Hippocampal formation (tissue), 2 donors: ENCODE results near the gene CRY2.
A peak's percentile ranks its signal among the peaks of the same experiment; 100 is the strongest.
"Not testable (repeated sequence)": the region's sequence is repeated elsewhere in the genome, so short reads cannot be mapped to it uniquely, and the experiment has no call there.

ENCODE experiments used
- DNase-seq, 2 donors: peaks; one replicate each; lab custom pipeline; 2025; lab: John Stamatoyannopoulos, UW

Gene CRY2

DNA sequence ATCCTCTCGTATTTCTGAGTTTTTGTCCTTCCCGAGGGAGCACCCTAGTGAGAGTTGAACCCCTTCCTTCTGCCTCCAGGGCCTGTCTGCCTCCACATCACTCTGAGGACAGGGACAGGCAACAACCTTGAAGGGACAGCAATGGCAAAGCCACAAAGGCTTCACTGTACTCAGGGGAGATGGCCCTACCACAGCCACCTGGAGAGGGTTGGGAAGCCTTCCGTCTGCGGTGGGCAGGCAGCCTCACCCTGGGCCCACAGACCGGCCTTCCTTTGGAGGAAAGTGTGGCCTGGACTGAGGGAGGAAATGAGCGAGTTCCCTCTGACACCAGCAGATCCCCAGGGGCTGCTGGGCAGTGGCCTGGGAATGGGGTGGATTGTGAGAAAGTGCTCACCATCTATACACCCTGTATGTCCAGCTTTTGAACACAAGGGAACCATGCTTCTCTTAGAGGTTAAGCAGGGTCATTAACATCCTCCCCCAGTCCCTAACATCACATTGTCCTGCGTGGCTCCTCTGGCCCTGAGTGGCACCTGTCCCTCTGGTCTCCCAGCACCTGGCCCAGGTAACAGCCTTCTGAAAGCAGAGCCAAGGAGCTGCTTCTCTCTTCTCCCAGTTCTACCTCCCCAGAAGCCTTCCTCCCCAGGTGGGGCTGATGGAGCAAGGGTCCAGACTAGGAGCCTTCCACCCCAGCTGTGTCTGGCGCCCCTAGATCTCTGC, 35.5 kb upstream of the CRY2 start:
- no peak for DNase-seq

DNA sequence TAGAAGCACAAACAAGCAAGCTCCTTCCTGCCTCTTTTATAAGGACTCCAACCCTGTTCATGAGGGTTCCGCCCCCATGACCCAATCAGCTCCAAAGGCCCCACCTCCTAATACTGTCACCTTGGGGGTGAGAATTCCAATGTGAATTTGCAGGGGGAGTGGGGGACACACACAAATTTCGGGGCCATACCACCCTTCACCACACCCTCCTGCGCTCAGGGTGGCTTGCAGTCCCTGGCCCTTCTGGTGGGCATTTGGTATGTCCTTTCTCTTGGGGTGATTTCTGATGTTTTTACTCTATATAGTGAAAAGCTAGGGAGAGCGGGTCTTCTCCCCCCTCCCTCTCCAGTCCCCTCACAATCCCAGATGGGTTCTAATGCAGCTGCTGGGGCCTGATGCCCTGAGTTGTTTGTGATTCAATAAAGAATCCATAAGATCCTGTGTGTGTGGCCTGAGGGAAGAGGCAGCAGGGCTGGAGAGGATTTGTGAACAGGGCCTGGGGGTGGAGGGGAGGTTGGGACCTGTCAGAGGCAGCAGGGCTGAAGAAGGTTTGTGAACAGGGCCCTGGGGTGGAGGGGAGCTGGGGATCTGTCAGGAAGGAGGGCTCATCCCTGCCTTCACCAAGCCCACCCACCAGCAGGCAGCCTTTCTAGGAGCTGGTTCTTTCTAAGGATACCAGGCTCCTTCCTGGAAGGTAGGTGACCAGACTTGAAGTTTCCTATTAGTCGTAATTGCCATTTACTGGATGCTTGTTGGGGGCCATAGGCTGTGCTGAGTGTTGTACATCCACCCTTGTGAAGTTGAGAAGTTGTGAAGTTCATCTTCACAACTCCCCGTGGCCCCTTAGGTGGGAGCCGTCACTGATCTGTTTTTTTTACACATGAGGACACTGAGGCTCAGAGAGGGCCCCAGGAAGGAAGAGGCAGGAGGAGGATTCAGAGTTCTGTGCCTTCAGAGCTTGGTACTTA, 34.4 kb upstream of the CRY2 start:
- DNase-seq: no peak

DNA sequence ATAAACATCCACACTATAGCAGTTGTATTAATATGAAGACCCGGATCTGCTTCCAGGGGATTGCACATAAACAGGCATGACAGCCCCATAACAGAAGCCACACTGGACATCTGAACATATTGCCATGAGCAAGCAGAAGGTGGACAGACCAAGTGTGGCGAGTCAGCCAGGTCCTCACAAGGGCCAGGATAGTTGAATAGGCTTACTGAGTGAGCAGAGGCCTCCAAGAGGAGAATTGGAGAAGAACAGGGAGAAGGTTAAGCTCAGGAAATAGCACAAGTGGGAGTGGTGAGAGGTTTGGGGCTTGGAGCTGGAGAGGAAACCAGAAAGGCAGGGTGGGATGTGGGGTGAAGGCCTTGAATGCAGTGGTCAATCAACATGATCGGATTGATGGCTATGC, 31.5 kb upstream of the CRY2 start:
- DNase-seq: no peak

DNA sequence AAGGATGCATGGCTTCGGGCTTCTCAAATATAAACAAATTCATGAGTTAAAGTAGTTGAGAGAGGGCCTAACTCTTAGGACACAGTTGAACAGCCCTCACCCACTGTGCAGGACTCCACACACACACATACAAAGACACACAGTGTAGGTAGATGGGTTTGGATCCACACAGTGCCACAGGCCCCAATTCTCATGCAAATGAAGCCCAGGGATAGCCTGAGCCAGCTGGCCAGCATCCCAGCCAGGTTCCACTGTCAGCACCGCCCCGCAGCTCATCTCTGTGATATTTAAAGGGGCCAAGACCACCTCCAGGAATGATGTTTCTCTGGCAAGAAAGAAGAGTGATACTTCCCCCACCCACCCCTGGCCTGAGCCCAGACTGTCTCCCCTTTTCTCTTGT, 30.7 kb upstream of the CRY2 start:
- DNase-seq: no peak

DNA sequence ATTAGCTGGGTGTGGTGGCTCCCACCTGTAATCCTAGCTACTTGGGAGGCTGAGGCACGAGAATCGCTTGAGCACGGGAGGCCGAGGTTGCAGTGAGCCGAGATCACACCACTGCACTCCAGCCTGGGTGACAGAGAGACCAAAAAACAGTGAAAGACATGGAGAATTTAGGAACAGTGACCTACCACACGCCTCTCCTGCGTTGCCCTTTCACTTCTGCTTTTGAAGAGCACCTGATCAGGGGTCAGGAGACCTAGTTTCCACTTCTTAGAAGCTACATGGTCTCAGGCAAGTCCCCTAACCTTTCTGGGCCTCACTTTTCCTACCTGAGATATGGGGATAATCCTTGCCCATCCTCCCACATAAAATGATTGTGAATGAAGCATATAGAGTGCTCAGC, 30.1 kb upstream of the CRY2 start:
- no peak for DNase-seq

DNA sequence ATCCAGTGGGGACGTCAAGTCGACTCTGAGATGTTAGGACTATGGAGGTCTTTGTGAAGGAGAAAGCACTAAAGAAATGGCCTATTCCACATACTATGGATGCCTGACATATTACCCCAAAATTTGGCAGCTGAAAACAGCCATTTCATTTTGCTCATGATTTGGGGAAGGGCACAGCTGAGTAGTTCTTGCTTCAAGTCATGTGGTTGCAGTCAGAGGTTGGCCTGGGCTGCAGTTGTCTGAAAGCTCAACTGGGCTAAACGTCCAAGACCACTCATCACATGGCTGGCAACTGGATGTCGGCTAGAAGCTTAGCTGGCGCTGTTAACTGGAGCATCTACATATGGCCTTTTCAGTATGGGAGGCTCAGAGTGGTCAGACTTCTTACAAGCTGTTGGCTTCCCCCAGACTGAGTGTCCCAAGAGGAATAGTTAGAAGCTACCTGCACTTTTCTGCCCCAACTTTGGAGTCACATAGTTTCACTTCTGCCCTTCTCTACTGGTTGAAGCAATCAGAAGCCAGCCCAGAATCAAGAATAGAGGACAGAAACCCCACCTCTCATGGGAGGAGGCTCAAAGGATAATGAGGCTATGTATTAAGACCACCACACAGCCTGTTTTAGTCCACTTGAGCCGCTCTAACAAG, 28.2 kb upstream of the CRY2 start:
- DNase-seq: no peak

DNA sequence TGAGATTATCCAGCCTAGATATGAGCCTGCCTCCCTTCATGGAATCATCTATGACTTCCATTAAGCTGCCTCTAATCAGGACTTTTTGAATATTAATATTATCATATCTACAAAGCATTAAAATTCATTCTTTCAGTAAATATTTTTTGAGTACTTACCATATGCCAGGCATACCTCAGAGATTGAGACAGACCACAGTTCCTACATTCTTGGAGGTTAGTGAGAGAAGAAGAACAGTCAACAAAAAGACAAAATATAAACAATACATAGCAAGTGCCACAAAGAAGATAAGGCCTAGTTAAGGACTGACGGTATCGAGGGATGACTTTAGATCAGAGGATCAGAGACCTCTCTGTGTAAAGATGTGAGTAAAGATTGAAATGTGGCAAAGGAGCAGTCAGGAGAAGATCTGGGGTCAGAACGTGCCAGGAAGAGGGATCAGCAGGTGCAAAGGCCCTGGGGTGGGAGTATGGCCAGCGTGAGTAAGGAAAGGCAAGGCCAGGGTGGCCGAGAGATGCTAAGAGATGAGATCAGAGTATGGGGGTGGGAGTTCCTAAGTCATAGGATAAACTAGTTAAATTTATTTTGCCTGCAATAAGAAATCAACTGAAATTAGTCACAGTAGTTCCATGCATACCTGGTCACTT, 26.9 kb upstream of the CRY2 start:
- DNase-seq: no peak

DNA sequence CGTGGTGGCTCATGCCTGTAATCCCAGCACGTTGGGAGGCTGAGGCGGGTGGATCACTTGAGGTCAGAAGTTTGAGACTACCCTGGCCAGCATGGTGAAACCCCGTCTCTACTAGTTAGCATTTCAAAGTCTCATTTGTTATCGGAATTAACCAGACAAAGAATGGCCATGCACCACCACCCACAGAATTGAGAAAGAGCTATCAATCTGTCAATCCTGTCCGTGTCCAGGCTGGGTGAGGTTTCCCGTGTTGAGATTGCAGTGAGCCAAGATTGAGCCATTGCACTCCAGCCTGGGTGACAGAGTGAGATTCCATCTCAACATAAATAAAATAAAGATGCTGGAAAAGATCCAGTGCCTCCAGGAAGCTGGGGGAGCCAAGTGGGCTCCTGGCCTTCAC, 20.8 kb upstream of the CRY2 start:
- DNase-seq: not testable (repeated sequence)

DNA sequence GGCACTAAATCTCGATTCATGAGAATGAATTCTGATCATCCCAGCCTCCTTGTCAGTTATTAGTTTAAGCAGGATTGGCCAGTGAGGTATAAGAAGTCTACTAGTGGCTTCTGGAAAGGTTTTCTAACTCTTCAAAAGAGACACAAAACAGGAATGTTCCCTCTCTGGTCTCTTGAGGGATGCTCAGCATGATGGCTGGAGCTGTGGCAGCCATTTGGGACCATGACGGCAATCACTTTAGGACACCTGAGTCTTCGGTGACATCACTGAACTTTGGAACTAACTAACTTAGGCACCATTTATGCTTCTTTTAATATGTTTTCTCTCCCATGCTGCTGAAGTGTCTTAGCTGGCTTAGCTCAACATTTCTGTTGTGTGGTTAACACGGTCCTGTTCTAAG, 20.2 kb upstream of the CRY2 start:
- no peak for DNase-seq

DNA sequence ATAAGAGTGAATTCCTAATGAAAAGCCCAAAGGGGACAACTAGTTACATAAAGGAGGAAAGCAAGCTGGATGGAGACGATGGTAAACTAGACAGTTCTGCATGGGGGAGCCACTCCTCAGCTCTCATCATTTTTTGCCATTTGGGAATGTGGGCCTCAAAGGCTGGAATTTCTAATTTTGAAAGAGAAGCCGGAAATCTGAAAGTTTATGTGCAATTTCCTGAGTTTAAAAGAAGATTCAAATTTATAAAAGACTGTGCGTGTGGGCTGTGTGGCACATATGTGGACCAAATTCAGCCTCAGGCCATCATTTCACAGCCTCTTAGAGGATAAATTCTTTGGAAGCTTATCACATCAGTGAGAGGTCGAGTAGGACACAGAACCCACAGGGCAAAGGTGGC, 18.3 kb upstream of the CRY2 start:
- DNase-seq: no peak

DNA sequence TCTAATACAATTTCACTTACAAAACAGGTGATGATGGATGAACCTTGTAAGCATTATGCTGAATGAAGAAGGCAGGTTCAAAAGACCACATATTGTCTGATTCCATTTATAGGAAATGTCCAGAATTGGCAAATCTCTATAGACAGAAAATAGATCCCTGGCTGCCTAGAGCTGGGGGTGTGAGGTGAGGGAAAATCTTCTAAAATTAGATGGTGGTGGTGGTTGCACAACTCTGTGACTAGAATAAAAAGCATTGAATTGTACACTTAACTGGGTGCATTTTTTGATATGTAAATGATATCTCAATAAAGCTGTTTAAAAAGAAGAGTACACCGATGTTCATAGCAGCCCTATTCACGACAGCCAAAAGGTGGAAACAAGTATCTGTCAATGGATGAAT, 16.7 kb upstream of the CRY2 start:
- DNase-seq: no peak

DNA sequence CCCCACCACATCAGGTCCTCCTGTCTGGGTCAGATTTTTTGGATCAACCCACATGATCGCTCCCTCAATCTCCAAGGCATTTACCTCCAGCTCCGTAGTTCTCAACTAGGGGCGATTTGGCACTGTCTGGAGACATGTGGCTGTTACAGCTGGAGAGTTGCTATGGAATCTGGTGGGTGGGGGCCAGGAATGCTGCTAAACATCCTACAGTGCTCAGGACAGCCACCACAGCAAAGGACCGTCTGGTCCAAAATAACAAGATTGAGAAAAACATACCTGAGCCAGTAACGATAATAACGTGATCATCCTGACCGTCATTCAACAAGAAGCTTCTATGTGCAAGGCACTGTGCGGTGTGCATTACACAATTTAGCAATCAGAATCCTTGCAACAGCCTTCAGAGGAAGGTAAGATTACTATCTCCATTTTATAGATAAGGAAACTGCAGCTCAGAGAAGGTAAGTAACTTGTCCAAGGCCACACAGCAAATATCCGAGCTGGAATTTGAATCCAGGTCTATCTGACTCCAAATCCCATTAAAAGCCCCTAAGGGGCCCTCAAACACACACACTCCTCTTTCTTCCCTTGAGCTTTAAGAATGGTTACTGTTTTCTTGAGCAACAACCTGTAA, 14.3 kb upstream of the CRY2 start:
- no peak for DNase-seq

DNA sequence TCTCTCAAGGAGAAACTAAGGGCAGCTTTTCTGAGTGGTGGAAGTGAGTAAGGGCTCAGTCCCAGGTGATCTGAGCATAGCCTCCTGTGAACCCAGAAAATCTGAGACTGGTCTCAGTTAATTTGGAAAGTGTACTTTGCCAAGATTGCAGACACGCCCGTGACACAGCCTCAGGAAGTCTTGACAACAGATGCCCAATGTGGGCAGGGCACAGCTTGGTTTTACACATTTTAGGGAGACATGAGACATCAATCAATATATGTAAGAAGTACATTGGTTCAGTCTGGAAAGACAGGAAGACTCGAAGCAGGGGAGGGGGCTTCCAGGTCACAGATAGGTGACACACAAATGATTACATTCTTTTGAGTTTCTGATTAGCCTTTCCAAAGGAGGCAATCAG, 13.5 kb upstream of the CRY2 start:
- DNase-seq: no peak

DNA sequence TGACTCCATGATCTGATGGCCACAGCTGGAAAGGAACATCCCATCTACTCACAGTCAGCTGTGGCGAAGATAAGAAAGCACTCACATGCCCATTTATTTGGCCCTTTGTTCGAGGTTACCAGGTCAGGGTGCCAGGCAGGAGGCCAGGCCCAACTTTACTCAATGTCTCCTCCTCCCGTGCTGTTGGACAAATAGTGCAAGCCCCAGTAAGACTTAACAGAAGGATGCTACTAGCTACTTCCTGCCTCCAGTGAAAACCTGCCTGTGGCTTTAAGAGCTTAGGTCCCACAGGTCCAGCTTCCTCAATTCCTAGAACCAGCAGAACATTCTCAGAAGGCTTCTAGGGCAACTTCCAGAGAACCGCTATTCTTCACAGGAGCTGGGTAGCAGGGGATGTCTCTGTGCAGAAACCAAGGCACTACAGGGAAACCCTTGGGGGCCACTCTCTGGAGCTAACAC, 12.9 kb upstream of the CRY2 start:
- no peak for DNase-seq

DNA sequence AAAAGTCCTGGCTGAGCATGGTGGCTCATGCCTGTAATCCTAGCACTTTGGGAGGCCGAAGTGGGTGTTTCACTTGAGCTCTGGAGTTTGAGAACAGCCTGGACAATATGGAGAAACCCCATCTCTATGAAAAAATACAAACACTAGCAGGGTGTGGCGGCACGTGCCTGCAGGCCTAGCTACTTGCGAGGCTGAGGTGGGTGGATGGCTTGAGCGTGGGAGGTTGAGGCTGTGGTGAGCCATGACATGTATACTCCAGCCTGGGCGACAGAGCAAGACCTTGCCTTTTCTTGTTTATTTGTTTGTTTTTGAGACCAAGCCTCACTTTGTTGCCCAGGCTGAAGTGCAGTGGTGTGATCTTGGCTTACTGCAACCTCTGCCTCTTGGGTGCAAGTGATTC, 8.1 kb upstream of the CRY2 start:
- no peak for DNase-seq

DNA sequence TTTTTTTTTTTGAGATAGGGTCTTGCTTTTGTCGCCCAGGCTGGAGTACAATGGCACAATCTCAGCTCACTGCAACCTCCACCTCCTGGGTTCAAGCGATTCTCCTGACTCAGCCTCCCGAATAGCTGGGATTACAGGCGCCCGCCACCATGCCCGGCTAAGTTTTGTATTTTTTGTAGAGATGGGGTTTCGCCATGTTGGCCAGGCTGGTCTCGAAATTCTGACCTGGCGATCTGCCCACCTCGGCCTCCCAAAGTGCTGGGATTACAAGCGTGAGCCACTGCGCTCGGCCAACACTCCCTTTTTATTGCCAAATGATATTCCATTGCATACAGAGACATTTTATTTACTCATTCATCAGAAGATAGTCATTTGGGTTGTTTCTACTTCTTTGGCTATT, 7.0 kb upstream of the CRY2 start:
- DNase-seq: not testable (repeated sequence)

DNA sequence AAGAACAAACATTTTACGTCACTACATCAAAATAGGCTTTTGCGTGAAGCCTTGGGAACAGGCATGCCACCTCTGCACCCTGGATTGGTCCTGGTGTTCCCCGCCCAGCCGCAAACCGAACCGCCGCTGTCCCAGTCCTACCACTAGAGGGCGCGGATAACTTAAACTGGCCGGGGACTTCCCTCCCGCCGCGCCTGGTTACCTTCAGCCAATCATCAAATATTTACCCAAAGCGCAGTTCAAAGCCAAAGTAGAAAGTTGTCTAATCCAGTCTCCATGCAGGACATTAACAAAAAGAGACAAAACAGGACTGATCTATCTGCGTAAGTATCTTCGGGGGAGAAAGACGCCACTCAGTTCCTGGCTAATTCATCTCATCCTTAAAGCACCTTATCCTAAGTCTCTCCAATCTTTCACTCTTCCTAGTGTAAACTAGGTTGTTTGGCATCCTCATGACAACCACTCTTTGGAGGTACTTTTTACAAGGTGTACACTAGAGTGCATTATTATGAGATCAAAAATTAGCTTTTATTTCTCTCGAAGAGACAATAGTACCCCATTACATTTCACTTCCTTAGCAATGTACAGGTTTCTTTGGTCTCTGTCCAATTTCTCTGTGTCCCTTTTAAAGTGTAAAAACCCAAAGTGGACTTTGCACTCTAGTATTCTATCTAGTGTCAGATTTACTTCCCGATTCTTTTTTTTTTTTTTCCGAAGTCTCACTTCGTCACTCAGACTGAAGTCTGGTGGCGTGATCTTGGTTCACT, 3.9 kb upstream of the CRY2 start:
- DNase-seq: peak; percentile 76 to 87

DNA sequence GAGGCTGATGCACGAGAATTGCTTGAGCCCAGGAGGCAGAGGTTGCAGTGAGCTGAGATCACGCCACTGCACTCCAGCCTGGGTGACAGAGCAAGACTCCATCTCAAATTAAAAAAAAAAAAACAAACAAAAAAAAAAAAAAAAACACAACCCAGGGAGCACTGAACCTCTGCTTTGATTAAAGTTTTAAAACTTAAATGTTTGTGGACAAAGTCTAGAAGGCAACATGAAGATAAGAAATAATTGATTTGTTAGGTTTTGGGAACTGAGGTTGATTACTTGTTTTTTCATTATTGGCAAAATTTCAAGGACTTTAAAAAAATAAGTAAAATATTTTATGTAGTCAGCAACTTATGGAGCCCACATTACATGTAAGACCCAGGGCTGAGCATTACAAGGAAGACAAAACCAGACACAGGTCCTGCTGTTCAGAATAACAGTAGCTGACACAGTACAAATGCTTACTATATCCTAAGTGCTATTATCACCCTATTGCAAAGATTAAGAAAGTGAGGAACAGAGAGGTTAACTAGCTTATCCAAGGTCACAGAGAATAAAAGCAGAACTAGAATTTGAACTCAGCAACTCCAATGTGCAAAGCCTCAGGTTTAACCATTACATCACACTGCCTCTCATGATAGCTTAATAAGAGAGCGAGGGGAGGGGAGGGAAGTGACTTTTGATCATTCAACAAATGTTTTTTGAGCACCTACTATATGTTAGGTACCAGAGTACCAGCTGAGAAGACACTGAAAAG, 2.3 kb upstream of the CRY2 start:
- no peak for DNase-seq

DNA sequence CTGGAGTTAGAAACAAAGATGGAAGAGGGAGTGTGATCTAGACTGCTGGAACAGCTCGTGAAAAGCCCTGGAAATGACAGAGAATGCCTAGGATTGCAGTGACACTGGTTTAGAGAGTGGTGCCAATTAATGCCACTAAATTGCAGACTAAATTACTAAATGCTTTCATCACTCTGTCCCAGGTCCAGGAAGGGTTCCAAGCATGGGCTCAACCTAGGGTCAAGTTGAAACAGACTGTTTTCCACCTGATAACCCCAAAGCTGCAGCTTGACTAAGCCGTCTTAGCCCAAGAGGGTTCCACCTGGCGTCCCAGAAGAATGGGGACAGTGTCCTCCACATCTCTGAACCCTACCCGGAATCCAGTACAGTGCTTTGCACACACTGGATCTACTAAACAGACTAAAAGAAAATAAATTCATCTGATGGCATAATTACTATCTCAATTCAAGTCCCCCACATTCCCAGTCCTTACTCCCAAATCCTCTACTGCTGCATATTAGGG, 1.1 kb upstream of the CRY2 start:
- DNase-seq: no peak

DNA sequence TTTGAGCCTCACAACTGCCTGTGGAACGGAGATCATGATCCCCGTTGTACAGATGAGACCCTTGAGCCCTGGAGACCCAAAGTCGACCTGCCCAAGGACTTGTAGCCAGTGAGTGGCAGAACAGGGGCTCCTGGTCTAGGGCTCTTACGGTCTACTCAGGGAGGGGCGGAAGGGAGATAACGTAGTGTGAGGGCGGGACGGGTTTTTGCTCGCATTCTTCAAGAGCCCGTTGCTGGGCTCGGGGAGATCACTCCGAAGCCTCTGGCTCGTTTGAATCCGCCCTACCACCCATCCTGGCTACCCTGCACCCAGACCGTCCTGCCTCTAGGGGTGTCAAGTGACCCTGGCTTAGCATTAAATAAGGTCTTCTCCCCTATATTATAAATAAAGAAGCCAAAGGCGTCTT, 639 bp downstream of the CRY2 start:
- no peak for DNase-seq
